Activated CD4-positive, alpha-beta memory T cell treated with anti-CD3 and anti-CD28 coated beads, Interleukin-2, amount 10 ng/mL, durations not matched to agents 7 days and 5 days (primary cell): ENCODE measurements around the gene METTL1. TPM values are rescaled to one million over a fixed set of nuclear protein-coding genes. Genes with fewer than 3 reads are reported as not detected.

ENCODE experiments used
- CTCF ChIA-PET: fragments of 350-600 bp; sonication (Branson Sonifier 250); formaldehyde crosslinking; loops from one replicate; lab custom pipeline; 2021; ENCODE audit warnings: antibody characterized with exemption, inconsistent platforms; lab: Charles Lee
- POLR2A ChIA-PET: fragments of 350-600 bp; sonication (Branson Sonifier 250); formaldehyde crosslinking; loops from one replicate; lab custom pipeline; 2021; ENCODE audit warnings: antibody characterized with exemption; lab: Charles Lee
- DNase-seq: peaks from one replicate; pipeline ENCODE4 v3.0.0-alpha.2; 2020
- H3K27ac Mint-ChIP-seq: one replicate; pipeline ENCODE4 v1.8.0; 2021; ENCODE audit warnings: mild to moderate bottlenecking, mixed read lengths
- H3K27me3 Mint-ChIP-seq: one replicate; pipeline ENCODE4 v1.8.0; 2021; ENCODE audit warnings: mixed read lengths
- H3K36me3 Mint-ChIP-seq: one replicate; pipeline ENCODE4 v1.8.0; 2021; ENCODE audit warnings: low read depth, mixed read lengths
- H3K4me1 Mint-ChIP-seq: one replicate; pipeline ENCODE4 v1.8.0; 2021; ENCODE audit warnings: mixed read lengths
- H3K4me3 Mint-ChIP-seq: one replicate; pipeline ENCODE4 v1.8.0; 2021; ENCODE audit warnings: mild to moderate bottlenecking, mixed read lengths
- H3K9me3 Mint-ChIP-seq: one replicate; pipeline ENCODE4 v1.8.0; 2021; ENCODE audit warnings: mixed read lengths
- total RNA-seq, 2 experiments: library from RNA; stranded (reverse); gene quantifications; one replicate each; pipeline ENCODE4 v1.2.3, GENCODE V29; 2021

Gene METTL1
- total RNA-seq, 2 experiments from 2014 or later = 12.5 to 13.8 TPM

- Mint-ChIP-seq H3K4me3 (no peak overlapping the region), H3K4me1 (peaks cover 6% of the 10 kb centered on the region), H3K9me3 (no peaks in the 10 kb centered on the region), H3K27me3 (no peaks in the 10 kb centered on the region), H3K27ac (no peak overlapping the region), H3K36me3 (peaks cover 84% of the 10 kb centered on the region)
- CTCF ChIA-PET = no interaction called here
- POLR2A ChIA-PET = interaction anchor here (0.7 to 5.2 kb wide), 3 partner anchors 8 to 37 kb away, joined by 3 to 25 read pairs (median 11); partner anchors contain the start of gene OS9
- DNase-seq = no peak
These were observed 40.4 kb downstream of the METTL1 start for GRCh38 chr12:57731411-57732080.

GRCh38 chr12:57730336-57731067 lies 41.4 kb downstream of the METTL1 start:
- CTCF ChIA-PET = no interaction called here
- Mint-ChIP-seq H3K4me3 (no peak overlapping the region), H3K27ac (no peak overlapping the region), H3K36me3 (peaks cover 84% of the 10 kb centered on the region), H3K9me3 (no peaks in the 10 kb centered on the region), H3K27me3 (no peaks in the 10 kb centered on the region), H3K4me1 (peaks cover 3% of the 10 kb centered on the region)
- DNase-seq = no peak
- POLR2A ChIA-PET = interaction anchor here (1.5 to 5.2 kb wide), 4 partner anchors 7 to 14 kb away, joined by 4 to 25 read pairs (median 8); partner anchors contain the start of gene TSPAN31

- no peaks in the 10 kb centered on the region for H3K9me3 Mint-ChIP-seq
- H3K27me3 Mint-ChIP-seq = no peaks in the 10 kb centered on the region
- H3K4me1 Mint-ChIP-seq = peaks cover 2% of the 10 kb centered on the region
- H3K27ac Mint-ChIP-seq = no peak overlapping the region
- H3K4me3 Mint-ChIP-seq = no peak overlapping the region
- POLR2A ChIA-PET = interaction anchor here (0.9 to 5.2 kb wide), 4 partner anchors 8 to 129 kb away, joined by 3 to 25 read pairs (median 4); partner anchors contain the start of gene TSPAN31
- DNase-seq = no peak
- CTCF ChIA-PET = interaction anchor here (0.9 kb wide), 1 partner anchor 12 kb away, joined by 4 read pairs; no protein-coding TSS in a partner anchor
- H3K36me3 Mint-ChIP-seq = peaks cover 82% of the 10 kb centered on the region
These were observed 42.5 kb downstream of the METTL1 start for GRCh38 chr12:57729321-57729844.

GRCh38 chr12:57727758-57728395 lies 44.0 kb downstream of the METTL1 start:
- peaks cover 72% of the 10 kb centered on the region for H3K36me3 Mint-ChIP-seq
- H3K27ac Mint-ChIP-seq = no peak overlapping the region

GRCh38 chr12:57726884-57727757 lies 44.8 kb downstream of the METTL1 start:
- Mint-ChIP-seq H3K9me3 (no peaks in the 10 kb centered on the region), H3K27me3 (no peaks in the 10 kb centered on the region), H3K4me1 (peaks cover 2% of the 10 kb centered on the region), H3K4me3 (no peak overlapping the region), H3K36me3 (peaks cover 65% of the 10 kb centered on the region), H3K27ac (no peak overlapping the region)
- POLR2A ChIA-PET = interaction anchor here (1.0 kb wide), 1 partner anchor 18 kb away, joined by 3 read pairs; the partner anchor contains the start of gene TSPAN31
- DNase-seq = peak; percentile 16
- CTCF ChIA-PET = interaction anchor here (1.9 kb wide), 1 partner anchor 14 kb away, joined by 10 read pairs; no protein-coding TSS in a partner anchor

More at GRCh38 chr12:57727758-57728395, 44.0 kb downstream of the METTL1 start:
- CTCF ChIA-PET = no interaction called here
- no peaks in the 10 kb centered on the region for H3K9me3 Mint-ChIP-seq
- DNase-seq = peak; percentile 15
- H3K4me1 Mint-ChIP-seq = peaks cover 2% of the 10 kb centered on the region
- no peaks in the 10 kb centered on the region for H3K27me3 Mint-ChIP-seq
- POLR2A ChIA-PET = interaction anchor here (5.2 kb wide), 1 partner anchor 13 kb away, joined by 25 read pairs; no protein-coding TSS in a partner anchor
- H3K4me3 Mint-ChIP-seq = no peak overlapping the region

GRCh38 chr12:57726151-57726883 lies 45.6 kb downstream of the METTL1 start:
- Mint-ChIP-seq H3K27ac (no peak overlapping the region), H3K4me1 (peaks cover 2% of the 10 kb centered on the region), H3K27me3 (no peaks in the 10 kb centered on the region), H3K4me3 (no peak overlapping the region), H3K36me3 (peaks cover 63% of the 10 kb centered on the region), H3K9me3 (no peaks in the 10 kb centered on the region)
- DNase-seq = no peak
- ChIA-PET CTCF (interaction anchor here (0.9 to 1.9 kb wide), 3 partner anchors 15 to 177 kb away, joined by 3 to 10 read pairs (median 4); no protein-coding TSS in a partner anchor), POLR2A (interaction anchor here (1.0 to 1.1 kb wide), 2 partner anchors 15 to 19 kb away, joined by 3 read pairs; partner anchors contain the start of gene TSPAN31)

GRCh38 chr12:57725851-57726150 lies 46.1 kb downstream of the METTL1 start:
- CTCF ChIA-PET = interaction anchor here (0.9 to 1.9 kb wide), 3 partner anchors 16 to 177 kb away, joined by 3 to 10 read pairs (median 4); no protein-coding TSS in a partner anchor
- H3K36me3 Mint-ChIP-seq = peaks cover 61% of the 10 kb centered on the region
- POLR2A ChIA-PET = interaction anchor here (1.0 to 1.1 kb wide), 2 partner anchors 16 to 19 kb away, joined by 3 read pairs; partner anchors contain the start of gene TSPAN31
- H3K27ac Mint-ChIP-seq = no peak overlapping the region
- no peak overlapping the region for H3K4me3 Mint-ChIP-seq
- no peaks in the 10 kb centered on the region for H3K9me3 Mint-ChIP-seq
- DNase-seq = no peak
- H3K4me1 Mint-ChIP-seq = peaks cover 2% of the 10 kb centered on the region
- H3K27me3 Mint-ChIP-seq = no peaks in the 10 kb centered on the region

- POLR2A ChIA-PET = interaction anchor here (1.0 to 1.1 kb wide), 2 partner anchors 16 to 20 kb away, joined by 3 to 5 read pairs; partner anchors contain the start of gene TSPAN31
- Mint-ChIP-seq H3K4me1 (peaks cover 2% of the 10 kb centered on the region), H3K4me3 (no peak overlapping the region), H3K27me3 (no peaks in the 10 kb centered on the region), H3K27ac (peak overlapping the region; percentile 22), H3K9me3 (no peaks in the 10 kb centered on the region), H3K36me3 (peaks cover 61% of the 10 kb centered on the region)
- CTCF ChIA-PET = interaction anchor here (0.7 to 1.9 kb wide), 4 partner anchors 16 to 178 kb away, joined by 3 to 10 read pairs (median 4); no protein-coding TSS in a partner anchor
- DNase-seq = no peak
These were observed 46.8 kb downstream of the METTL1 start for GRCh38 chr12:57724936-57725740.

- no peaks in the 10 kb centered on the region for H3K27me3 Mint-ChIP-seq
- no peak overlapping the region for H3K4me3 Mint-ChIP-seq
- peak overlapping the region; percentile 19 for H3K27ac Mint-ChIP-seq
- H3K36me3 Mint-ChIP-seq = peaks cover 60% of the 10 kb centered on the region
- peaks cover 2% of the 10 kb centered on the region for H3K4me1 Mint-ChIP-seq
- no peak for DNase-seq
- no peaks in the 10 kb centered on the region for H3K9me3 Mint-ChIP-seq
- ChIA-PET POLR2A (interaction anchor here (0.9 to 2.8 kb wide), 7 partner anchors 8 to 30 kb away, joined by 3 to 12 read pairs (median 5); partner anchors contain the start of genes OS9 and TSPAN31), CTCF (interaction anchor here (0.7 kb wide), 1 partner anchor 32 kb away, joined by 4 read pairs; no protein-coding TSS in a partner anchor)
These were observed 47.6 kb downstream of the METTL1 start for GRCh38 chr12:57724003-57724935.
